ENCODE measurements around the gene C13orf46. TPM values are rescaled to one million over a fixed set of nuclear protein-coding genes. Genes with fewer than 3 reads are reported as not detected.
A peak's percentile ranks its signal among the peaks of the same experiment; 100 is the strongest.

Gene C13orf46
- total and polyA plus RNA-seq, 4 experiments from 2014 or later = 1.5 to 14.2 (median 13.9) TPM; not detected in 1

DNA sequence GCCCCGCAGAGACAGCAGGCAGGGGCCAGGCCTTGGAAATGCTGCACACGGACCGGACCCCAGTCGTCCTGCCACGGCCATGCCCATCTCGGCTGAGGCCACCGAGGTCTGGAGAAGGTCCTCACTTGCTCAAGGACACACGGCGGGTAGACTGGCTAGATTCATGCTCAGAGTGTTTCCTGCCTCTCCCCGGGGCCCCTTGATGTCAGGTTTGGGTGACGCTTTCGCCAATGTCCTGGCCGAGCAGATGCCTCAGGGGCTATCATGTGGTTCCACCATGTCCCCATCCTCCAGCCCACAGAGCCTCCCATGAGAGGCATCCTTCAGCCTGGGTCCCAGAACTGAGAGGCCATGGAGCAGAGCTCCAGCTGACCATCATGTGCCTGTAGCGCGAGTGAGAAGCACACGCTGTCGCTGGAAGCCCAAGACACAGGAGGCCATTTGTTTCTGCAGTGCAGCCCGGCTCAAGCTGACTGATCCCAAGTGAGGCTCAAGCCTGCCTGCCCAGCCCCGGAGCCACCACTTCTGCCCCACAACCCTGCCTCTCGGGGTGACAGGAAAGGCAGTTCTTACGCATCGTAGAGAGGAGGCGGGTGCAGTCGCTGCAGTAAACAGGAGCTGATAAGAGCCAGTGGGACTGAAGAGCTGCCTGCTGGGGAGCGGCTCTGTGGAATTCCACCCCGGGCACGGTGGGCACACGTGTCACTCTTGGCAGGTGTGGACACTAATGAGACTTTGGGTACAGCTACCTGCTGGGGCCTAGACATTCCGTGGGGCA is 56.1 kb downstream of the C13orf46 start:
- ChIA-PET POLR2A (ENCODE audit: partially characterized antibody) (no interaction called here), CTCF (ENCODE audit: partially characterized antibody) (no interaction called here)
- no peaks in the 10 kb centered on the region for H3K36me3 ChIP-seq (ENCODE audit: insufficient read depth, low read length)
- no peak overlapping the region for H3K27ac ChIP-seq (ENCODE audit: low read depth, low read length)
- H3K27ac Mint-ChIP-seq = no peak overlapping the region
- H3K27me3 Mint-ChIP-seq = peaks cover 29 to 37% of the 10 kb centered on the region in 2 donors
- H3K4me1 ChIP-seq (ENCODE audit: insufficient read depth, low read length) = no peaks in the 10 kb centered on the region
- DNase-seq = no peak
- peaks cover 0 to 2% (median 0%) of the 10 kb centered on the region in 4 donors for H3K4me1 Mint-ChIP-seq
- H3K9me3 ChIP-seq (ENCODE audit: control insufficient read depth in 1 of 2, low read length in 2 of 2) = no peaks in the 10 kb centered on the region
- peaks cover 29% of the 10 kb centered on the region for H3K27me3 ChIP-seq (ENCODE audit: insufficient read depth, low read length)
- intact Hi-C loops (cut with micrococcal nuclease) = loop anchor here (5.0 kb wide), 1 partner anchor 280 kb away; no protein-coding TSS in a partner anchor
- peaks cover 0 to 9% of the 10 kb centered on the region in 2 donors for H3K36me3 Mint-ChIP-seq
- H3K4me3 Mint-ChIP-seq = no peak overlapping the region
- H3K9me3 Mint-ChIP-seq = peaks cover 0 to 17% (median 13%) of the 10 kb centered on the region in 8 donors
- H3K4me3 ChIP-seq (ENCODE audit: low read length in 2 of 2) = no peak overlapping the region

DNA sequence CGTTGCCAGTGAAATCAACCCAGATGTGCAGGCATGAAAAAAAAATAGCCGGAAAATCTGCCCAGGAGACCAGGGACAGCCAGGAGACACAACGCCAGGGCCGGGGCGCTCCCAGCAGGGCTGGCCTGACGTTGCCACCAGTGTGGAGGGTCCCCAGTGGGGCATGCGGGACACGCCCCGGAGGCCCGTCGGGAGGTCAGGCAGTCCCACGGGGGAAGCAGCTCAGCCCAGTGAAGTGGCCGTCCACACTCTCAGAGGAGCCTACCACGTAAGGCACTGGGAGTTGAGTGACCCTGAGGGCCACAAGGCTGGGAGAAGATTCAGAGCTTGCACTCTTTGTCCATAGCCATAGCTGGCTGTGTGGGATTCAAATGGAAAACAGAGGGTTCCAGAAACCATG is 56.8 kb downstream of the C13orf46 start:
- H3K27me3 ChIP-seq (ENCODE audit: insufficient read depth, low read length) = peaks cover 33% of the 10 kb centered on the region
- no peak overlapping the region for H3K27ac ChIP-seq (ENCODE audit: low read depth, low read length)
- H3K27ac Mint-ChIP-seq = no peak overlapping the region
- H3K27me3 Mint-ChIP-seq = peaks cover 36 to 44% of the 10 kb centered on the region in 2 donors
- POLR2A ChIA-PET (ENCODE audit: partially characterized antibody) = no interaction called here
- no peak overlapping the region for H3K4me3 Mint-ChIP-seq
- H3K4me3 ChIP-seq (ENCODE audit: low read length in 2 of 2) = no peak overlapping the region
- peaks cover 0 to 9% of the 10 kb centered on the region in 2 donors for H3K36me3 Mint-ChIP-seq
- intact Hi-C loops (cut with micrococcal nuclease) = loop anchor here (5.0 kb wide), 1 partner anchor 280 kb away; no protein-coding TSS in a partner anchor
- H3K9me3 Mint-ChIP-seq = peaks cover 0 to 18% (median 15%) of the 10 kb centered on the region in 8 donors
- no peaks in the 10 kb centered on the region for H3K36me3 ChIP-seq (ENCODE audit: insufficient read depth, low read length)
- DNase-seq = no peak
- CTCF ChIA-PET (ENCODE audit: partially characterized antibody) = no interaction called here
- H3K4me1 ChIP-seq (ENCODE audit: insufficient read depth, low read length) = no peaks in the 10 kb centered on the region
- H3K4me1 Mint-ChIP-seq = peaks cover 0 to 2% (median 0%) of the 10 kb centered on the region in 4 donors
- H3K9me3 ChIP-seq (ENCODE audit: control insufficient read depth in 1 of 2, low read length in 2 of 2) = no peaks in the 10 kb centered on the region

DNA sequence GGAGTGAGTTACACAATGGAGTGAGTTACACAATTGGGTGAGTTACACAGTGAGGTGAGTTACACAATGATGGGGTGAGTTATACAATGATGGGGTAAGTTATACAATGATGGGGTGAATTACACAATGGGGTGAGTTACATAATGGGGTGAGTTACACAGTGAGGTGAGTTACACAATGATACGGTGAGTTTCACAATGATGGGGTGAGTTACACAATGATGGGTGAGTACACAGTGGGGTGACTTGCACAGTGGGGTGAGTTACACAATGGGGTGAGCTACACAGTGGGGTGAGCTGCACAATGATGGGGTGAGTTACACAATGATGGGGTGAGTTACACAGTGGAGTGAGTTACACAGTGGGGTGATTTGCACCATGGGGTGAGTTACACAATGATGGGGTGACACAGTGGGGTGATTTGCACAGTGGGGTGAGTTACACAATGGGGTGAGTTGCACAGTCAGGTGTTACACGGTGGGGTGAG is 57.5 kb downstream of the C13orf46 start:
- H3K27ac Mint-ChIP-seq = no peak overlapping the region
- H3K27me3 Mint-ChIP-seq = peaks cover 35 to 39% of the 10 kb centered on the region in 2 donors

DNA sequence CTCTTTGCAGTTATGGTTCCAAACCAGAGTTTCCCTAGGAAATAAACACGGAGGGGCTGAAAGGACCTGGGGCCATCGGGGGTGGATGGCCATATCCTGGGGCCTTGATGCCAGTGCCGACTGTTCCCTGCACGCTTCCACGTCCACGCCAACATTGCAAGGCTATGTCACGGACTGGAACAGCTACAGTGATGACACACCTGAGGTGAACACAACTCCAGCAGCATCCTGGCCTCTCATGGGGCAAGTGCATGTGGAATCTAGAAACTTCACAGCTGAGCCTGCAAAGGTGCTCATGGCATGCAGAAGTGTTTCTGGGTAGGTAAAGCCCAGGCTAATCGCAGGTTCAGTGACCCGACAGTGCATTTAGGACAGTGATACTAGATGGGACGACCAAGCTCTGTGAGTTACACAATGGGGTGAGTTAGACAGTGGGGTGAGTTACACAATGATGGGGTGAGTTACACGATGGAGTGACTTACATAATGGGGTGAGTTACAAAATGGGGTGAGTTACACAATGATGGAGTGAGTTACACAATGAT is 58.0 kb downstream of the C13orf46 start:
- H3K27ac Mint-ChIP-seq = peak overlapping the region in 1 of 7 donors; percentile 0
- Histone ChIP-seq H3K4me3 (ENCODE audit: low read length in 2 of 2) (no peak overlapping the region), H3K27me3 (ENCODE audit: insufficient read depth, low read length) (peaks cover 33% of the 10 kb centered on the region), H3K4me1 (ENCODE audit: insufficient read depth, low read length) (no peaks in the 10 kb centered on the region), H3K9me3 (ENCODE audit: control insufficient read depth in 1 of 2, low read length in 2 of 2) (no peaks in the 10 kb centered on the region), H3K27ac (ENCODE audit: low read depth, low read length) (no peak overlapping the region), H3K36me3 (ENCODE audit: insufficient read depth, low read length) (no peaks in the 10 kb centered on the region)
- no peak for DNase-seq
- peaks cover 36 to 40% of the 10 kb centered on the region in 2 donors for H3K27me3 Mint-ChIP-seq
- H3K36me3 Mint-ChIP-seq = peaks cover 0 to 4% of the 10 kb centered on the region in 2 donors
- intact Hi-C loops (cut with micrococcal nuclease) = loop anchor here (5.0 kb wide), 1 partner anchor 279 kb away; no protein-coding TSS in a partner anchor
- no peak overlapping the region for H3K4me3 Mint-ChIP-seq
- peaks cover 0 to 11% (median 8%) of the 10 kb centered on the region in 8 donors for H3K9me3 Mint-ChIP-seq
- peaks cover 0 to 2% (median 0%) of the 10 kb centered on the region in 4 donors for H3K4me1 Mint-ChIP-seq
- ChIA-PET CTCF (ENCODE audit: partially characterized antibody) (no interaction called here), POLR2A (ENCODE audit: partially characterized antibody) (no interaction called here)

More for the DNA sequence above, 57.5 kb downstream of the C13orf46 start:
- intact Hi-C loops (cut with micrococcal nuclease) = loop anchor here (5.0 kb wide), 1 partner anchor 279 kb away; no protein-coding TSS in a partner anchor
- Histone ChIP-seq H3K4me1 (ENCODE audit: insufficient read depth, low read length) (no peaks in the 10 kb centered on the region), H3K27me3 (ENCODE audit: insufficient read depth, low read length) (peaks cover 33% of the 10 kb centered on the region), H3K9me3 (ENCODE audit: control insufficient read depth in 1 of 2, low read length in 2 of 2) (no peaks in the 10 kb centered on the region), H3K4me3 (ENCODE audit: low read length in 2 of 2) (no peak overlapping the region), H3K27ac (ENCODE audit: low read depth, low read length) (no peak overlapping the region), H3K36me3 (ENCODE audit: insufficient read depth, low read length) (no peaks in the 10 kb centered on the region)
- Mint-ChIP-seq H3K4me1 (peaks cover 0 to 2% (median 0%) of the 10 kb centered on the region in 4 donors), H3K36me3 (peaks cover 0 to 4% of the 10 kb centered on the region in 2 donors), H3K4me3 (no peak overlapping the region), H3K9me3 (peaks cover 0 to 12% (median 10%) of the 10 kb centered on the region in 8 donors)
- no peak for DNase-seq
- CTCF ChIA-PET (ENCODE audit: partially characterized antibody) = no interaction called here
- POLR2A ChIA-PET (ENCODE audit: partially characterized antibody) = no interaction called here

DNA sequence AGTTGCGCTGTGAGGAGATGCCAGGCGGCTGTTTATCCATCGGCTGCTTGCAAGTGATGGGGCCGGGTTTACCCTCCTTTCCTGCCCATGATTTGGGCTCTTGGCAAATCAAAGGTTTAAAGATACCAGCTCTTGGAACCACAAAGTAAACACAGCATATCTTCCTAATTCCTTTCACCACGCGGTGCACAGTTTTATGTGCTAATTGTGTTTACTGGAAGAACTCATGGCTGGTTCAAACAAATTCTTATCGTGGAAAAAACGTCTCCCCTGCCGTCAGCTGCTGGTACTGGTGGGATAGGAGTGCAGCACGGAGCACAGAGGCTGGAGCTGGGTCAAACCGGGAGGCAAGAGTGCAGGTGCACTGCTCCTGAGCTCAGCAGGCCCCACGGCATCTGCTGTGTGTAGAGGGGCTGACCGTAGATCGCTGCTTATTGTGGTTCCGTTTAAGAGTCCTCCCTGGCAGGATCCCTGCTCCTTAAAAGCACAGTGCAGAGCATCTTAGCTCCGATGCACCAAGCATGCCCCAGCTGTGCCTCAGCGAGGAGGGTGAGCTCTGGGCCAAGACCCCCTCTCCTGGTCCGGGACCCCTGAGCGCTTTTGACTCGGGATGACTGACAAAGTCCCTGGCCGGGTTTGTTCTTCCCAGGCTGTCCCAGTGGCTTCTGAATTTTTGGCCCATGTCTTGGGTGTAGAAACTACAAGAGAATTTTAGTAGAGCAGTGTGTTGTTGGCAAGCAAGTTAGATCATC is 58.7 kb downstream of the C13orf46 start:
- Mint-ChIP-seq H3K4me3 (no peak overlapping the region), H3K27me3 (peaks cover 31 to 40% of the 10 kb centered on the region in 2 donors), H3K9me3 (peaks cover 0 to 11% (median 8%) of the 10 kb centered on the region in 8 donors), H3K27ac (no peak overlapping the region), H3K4me1 (peaks cover 0 to 2% (median 0%) of the 10 kb centered on the region in 4 donors), H3K36me3 (peaks cover 0 to 4% of the 10 kb centered on the region in 2 donors)
- intact Hi-C loops (cut with micrococcal nuclease) = loop anchor here (5.0 kb wide), 1 partner anchor 278 kb away; no protein-coding TSS in a partner anchor
- H3K27ac ChIP-seq (ENCODE audit: low read depth, low read length) = no peak overlapping the region
- no peaks in the 10 kb centered on the region for H3K9me3 ChIP-seq (ENCODE audit: control insufficient read depth in 1 of 2, low read length in 2 of 2)
- POLR2A ChIA-PET (ENCODE audit: partially characterized antibody) = no interaction called here
- H3K36me3 ChIP-seq (ENCODE audit: insufficient read depth, low read length) = no peaks in the 10 kb centered on the region
- peaks cover 28% of the 10 kb centered on the region for H3K27me3 ChIP-seq (ENCODE audit: insufficient read depth, low read length)
- no peaks in the 10 kb centered on the region for H3K4me1 ChIP-seq (ENCODE audit: insufficient read depth, low read length)
- DNase-seq = no peak
- CTCF ChIA-PET (ENCODE audit: partially characterized antibody) = no interaction called here
- H3K4me3 ChIP-seq (ENCODE audit: low read length in 2 of 2) = no peak overlapping the region

DNA sequence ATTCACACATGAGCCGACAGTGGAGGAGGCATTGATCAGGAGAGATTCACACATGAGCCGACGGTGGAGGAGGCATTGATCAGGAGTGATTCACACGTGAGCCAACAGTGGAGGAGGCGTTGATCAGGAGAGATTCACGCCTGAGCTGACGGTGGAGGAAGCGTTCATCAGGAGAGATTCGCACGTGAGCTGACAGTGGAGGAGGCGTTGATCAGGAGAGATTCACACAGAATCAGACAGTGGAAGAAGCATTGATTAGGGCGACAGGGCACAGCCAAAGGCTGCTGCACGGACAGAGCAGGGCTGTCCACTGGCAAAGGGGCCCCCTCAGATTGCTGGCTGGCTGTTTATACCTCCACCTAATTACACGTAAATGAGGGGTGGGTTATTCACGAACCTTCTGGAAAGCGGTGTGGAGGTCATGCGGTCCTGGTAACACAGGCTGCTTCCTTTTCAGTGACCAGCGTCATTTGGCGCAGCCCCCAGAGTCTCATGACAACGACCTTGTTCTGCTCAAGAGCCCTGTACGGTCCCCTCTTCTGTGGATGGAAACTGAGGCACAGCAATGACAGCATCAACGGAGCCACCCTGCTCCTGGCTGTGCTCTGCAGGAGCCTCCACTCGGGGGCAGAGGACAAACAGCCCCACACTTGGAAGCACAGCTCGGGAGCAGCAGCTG is 59.4 kb downstream of the C13orf46 start:
- DNase-seq = no peak
- Histone ChIP-seq H3K4me1 (ENCODE audit: insufficient read depth, low read length) (no peaks in the 10 kb centered on the region), H3K27ac (ENCODE audit: low read depth, low read length) (no peak overlapping the region), H3K4me3 (ENCODE audit: low read length in 2 of 2) (no peak overlapping the region), H3K9me3 (ENCODE audit: control insufficient read depth in 1 of 2, low read length in 2 of 2) (no peaks in the 10 kb centered on the region), H3K27me3 (ENCODE audit: insufficient read depth, low read length) (peaks cover 28% of the 10 kb centered on the region), H3K36me3 (ENCODE audit: insufficient read depth, low read length) (no peaks in the 10 kb centered on the region)
- H3K4me1 Mint-ChIP-seq = peaks cover 0 to 2% (median 0%) of the 10 kb centered on the region in 4 donors
- peaks cover 31 to 40% of the 10 kb centered on the region in 2 donors for H3K27me3 Mint-ChIP-seq
- ChIA-PET CTCF (ENCODE audit: partially characterized antibody) (no interaction called here), POLR2A (ENCODE audit: partially characterized antibody) (no interaction called here)
- peaks cover 0 to 4% of the 10 kb centered on the region in 2 donors for H3K36me3 Mint-ChIP-seq
- intact Hi-C loops (cut with micrococcal nuclease) = loop anchor here (5.0 kb wide), 1 partner anchor 277 kb away; no protein-coding TSS in a partner anchor
- no peak overlapping the region for H3K27ac Mint-ChIP-seq
- peaks cover 0 to 11% (median 8%) of the 10 kb centered on the region in 8 donors for H3K9me3 Mint-ChIP-seq
- H3K4me3 Mint-ChIP-seq = no peak overlapping the region
